HG03469 (cell line): Measurements from ENCODE around the gene KCNT2.
"Not testable (repeated sequence)": the region's sequence is repeated elsewhere in the genome, so short reads cannot be mapped to it uniquely, and the experiment has no call there.

Source experiments
- ATAC-seq: cut with Tn5 transposase; IDR thresholded peaks from one replicate; pipeline ENCODE4 v1.9.1; 2021; ENCODE audit warnings: mild to moderate bottlenecking, moderate library complexity, moderate number of reproducible peaks; ENCODE audit not compliant: unreplicated experiment

KCNT2 gene

GRCh38 chr1:196593955-196594354 is 14.3 kb downstream of the KCNT2 start:
- no peak for ATAC-seq

- no peak for ATAC-seq
Measured at GRCh38 chr1:196590959-196591358, 17.3 kb downstream of the KCNT2 start.

- ATAC-seq, result no peak
Measured at GRCh38 chr1:196590012-196590708, 18.1 kb downstream of the KCNT2 start.

GRCh38 chr1:196584696-196585095 is 23.5 kb downstream of the KCNT2 start:
- ATAC-seq, result no peak

GRCh38 chr1:196577386-196577785 is 30.9 kb downstream of the KCNT2 start:
- no peak for ATAC-seq

GRCh38 chr1:196573226-196573625 is 35.0 kb downstream of the KCNT2 start:
- ATAC-seq, result no peak

GRCh38 chr1:196567238-196567637 is 41.0 kb downstream of the KCNT2 start:
- no peak for ATAC-seq

- no peak for ATAC-seq
Measured at GRCh38 chr1:196563768-196564167, 44.5 kb downstream of the KCNT2 start.

- no peak for ATAC-seq
Measured at GRCh38 chr1:196559314-196559713, 48.9 kb downstream of the KCNT2 start.

GRCh38 chr1:196558411-196558810 is 49.8 kb downstream of the KCNT2 start:
- no peak for ATAC-seq

- no peak for ATAC-seq
Measured at GRCh38 chr1:196557797-196558196, 50.4 kb downstream of the KCNT2 start.

- ATAC-seq, result no peak
Measured at GRCh38 chr1:196550731-196551130, 57.5 kb downstream of the KCNT2 start.

GRCh38 chr1:196546272-196547111 is 61.7 kb downstream of the KCNT2 start:
- ATAC-seq, result no peak

- ATAC-seq, result no peak
Measured at GRCh38 chr1:196545222-196545621, 63.0 kb downstream of the KCNT2 start.

- no peak for ATAC-seq
Measured at GRCh38 chr1:196544617-196545016, 63.6 kb downstream of the KCNT2 start.

GRCh38 chr1:196543833-196544232 is 64.4 kb downstream of the KCNT2 start:
- no peak for ATAC-seq

- no peak for ATAC-seq
Measured at GRCh38 chr1:196538473-196538872, 69.8 kb downstream of the KCNT2 start.

GRCh38 chr1:196535727-196536126 is 72.5 kb downstream of the KCNT2 start:
- no peak for ATAC-seq

- ATAC-seq, result no peak
Measured at GRCh38 chr1:196531737-196532524, 76.3 kb downstream of the KCNT2 start.

- ATAC-seq, result no peak
Measured at GRCh38 chr1:196527919-196528318, 80.3 kb downstream of the KCNT2 start.

- ATAC-seq, result not testable (repeated sequence)
Measured at GRCh38 chr1:196522574-196523345, 85.5 kb downstream of the KCNT2 start.
